Stimulated activated CD8-positive, alpha-beta memory T cell treated with anti-CD3 and anti-CD28 coated beads, Interleukin-15, amount 100 ng/mL, for 4 hours (primary cell): ENCODE data around the gene DOCK3.
"Not testable (repeated sequence)": the region's sequence is repeated elsewhere in the genome, so short reads cannot be mapped to it uniquely, and the experiment has no call there.

ENCODE experiments used
- DNase-seq, 2 donors: peaks; one replicate each; pipeline ENCODE4 v3.0.0-alpha.2; 2020; ENCODE audit warnings: low read depth in 2 of 2

The DOCK3 gene

GRCh38 chr3:51385621-51386091 lies 710.9 kb downstream of the DOCK3 start:
- DNase-seq = no peak

DNA sequence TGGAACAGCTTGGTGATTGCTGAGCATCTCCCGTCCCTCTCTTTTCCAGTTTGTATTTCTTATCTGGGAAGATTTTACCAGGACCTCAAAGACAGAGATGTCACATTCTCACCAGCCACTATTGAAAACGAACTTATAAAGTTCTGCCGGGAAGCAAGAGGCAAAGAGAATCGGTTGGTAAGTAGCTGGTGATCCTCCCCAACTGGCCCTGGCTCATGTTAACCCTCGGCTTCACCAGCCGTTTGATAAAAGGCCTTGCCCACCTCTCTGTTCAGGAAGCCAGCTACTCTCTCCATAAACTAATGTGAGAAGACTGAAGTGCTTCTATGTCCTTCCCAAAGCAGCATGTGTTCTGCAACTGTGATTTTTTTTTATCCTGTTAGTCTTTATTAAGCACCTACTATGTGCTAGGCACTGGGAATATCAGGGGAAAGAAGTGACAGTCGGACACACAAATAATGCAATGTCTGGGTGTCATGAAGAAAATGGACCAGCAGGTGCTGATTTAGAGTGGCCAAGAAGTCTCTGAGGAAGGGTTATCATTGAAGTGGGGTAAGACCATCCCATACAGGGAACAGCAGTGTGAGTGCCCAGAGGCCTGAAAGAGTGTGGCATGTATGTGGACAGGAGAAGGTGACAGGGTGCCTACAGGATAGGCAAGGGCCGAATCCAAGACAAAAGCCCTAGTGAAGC lies 711.6 kb downstream of the DOCK3 start:
- DNase-seq = no peak

- no peak for DNase-seq
Measured at GRCh38 chr3:51386852-51387229, 712.1 kb downstream of the DOCK3 start.

DNA sequence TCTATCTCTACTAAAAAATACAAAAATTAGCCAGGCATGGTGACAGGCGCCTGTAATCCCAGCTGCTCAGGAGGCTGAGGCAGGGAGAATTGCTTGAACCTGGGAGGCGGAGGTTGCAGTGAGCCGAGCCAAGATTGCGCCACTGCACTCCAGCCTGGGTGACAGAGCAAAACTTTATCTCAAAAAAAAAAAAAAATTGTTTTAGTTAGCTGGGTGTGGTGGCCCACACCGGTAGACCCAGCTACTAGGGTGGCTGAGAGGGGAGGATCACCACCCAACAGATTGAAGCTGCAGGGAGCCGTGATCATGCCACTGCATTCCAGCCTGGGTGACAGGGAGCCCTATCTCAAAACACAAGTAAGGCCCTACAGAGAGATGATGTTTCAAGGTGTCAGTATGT lies 712.6 kb downstream of the DOCK3 start:
- DNase-seq = not testable (repeated sequence)

- DNase-seq = no peak
Measured at GRCh38 chr3:51388286-51389029, 713.7 kb downstream of the DOCK3 start.

DNA sequence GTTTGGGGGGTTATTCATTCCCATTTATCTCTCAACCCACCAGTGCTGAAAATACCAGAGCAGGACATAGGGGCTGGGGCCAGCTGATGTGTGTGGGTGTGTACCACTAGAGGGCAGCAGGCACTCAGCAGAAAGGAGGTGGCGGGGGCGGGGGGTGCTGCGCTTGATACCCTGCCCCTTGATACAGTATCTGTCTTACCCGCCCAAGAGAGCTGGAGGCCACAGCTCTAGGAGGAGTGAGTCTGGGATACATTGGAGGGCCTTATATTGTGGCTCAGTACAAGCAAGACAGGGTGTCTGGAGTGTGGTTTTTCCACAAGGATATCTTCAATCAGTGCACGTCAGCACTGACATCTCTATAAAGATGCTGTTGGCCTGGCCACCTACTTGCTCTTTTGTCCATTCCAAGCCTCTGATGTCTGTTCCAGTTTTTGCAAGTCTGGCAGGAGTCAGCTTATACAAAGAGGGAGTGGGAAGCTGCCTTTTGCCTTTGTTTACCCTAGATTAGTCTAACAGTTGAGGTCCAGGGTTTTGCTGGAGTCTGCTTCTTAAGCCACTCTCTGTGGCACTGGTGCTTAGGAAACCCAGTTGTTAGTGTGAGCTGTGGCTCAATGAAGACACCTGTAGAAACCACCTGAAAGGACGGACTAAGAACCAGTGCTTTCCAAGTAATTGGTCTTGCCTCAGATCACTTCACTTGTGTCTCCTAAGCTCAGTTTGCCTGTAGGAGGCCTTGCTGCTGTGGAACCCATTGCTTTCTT lies 714.9 kb downstream of the DOCK3 start:
- peak in 1 of 2 donors; percentile 13 for DNase-seq

- DNase-seq = no peak
Measured at GRCh38 chr3:51390246-51391074, 715.7 kb downstream of the DOCK3 start.

GRCh38 chr3:51391075-51391565 lies 716.4 kb downstream of the DOCK3 start, which contains the start of gene RBM15B:
TSS of gene RBM15B (plus strand) at chr3:51391285. CDS start at chr3:51391400, 115 bp downstream.
- DNase-seq = peak; percentile 94 to 96

GRCh38 chr3:51391566-51392354 lies 717.0 kb downstream of the DOCK3 start:
- peak in 1 of 2 donors; percentile 27 for DNase-seq

DNA sequence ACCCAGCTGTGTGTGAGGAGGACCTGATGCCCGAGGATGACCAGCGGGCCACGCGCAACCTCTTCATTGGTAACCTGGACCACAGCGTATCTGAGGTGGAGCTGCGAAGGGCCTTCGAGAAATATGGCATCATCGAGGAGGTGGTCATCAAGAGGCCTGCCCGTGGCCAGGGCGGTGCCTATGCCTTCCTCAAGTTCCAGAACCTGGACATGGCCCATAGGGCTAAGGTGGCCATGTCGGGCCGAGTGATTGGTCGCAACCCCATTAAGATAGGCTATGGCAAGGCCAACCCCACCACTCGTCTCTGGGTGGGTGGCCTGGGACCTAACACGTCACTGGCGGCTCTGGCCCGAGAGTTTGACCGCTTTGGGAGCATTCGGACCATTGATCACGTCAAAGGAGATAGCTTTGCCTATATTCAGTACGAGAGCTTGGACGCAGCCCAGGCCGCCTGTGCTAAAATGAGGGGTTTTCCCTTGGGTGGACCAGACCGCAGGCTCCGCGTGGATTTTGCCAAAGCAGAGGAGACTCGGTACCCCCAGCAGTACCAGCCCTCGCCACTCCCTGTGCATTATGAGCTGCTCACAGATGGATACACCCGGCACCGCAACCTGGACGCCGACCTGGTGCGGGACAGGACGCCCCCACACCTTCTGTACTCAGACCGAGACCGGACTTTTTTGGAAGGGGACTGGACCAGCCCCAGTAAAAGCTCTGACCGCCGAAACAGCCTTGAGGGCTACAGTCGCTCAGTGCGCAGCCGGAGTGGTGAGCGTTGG lies 717.8 kb downstream of the DOCK3 start:
- no peak for DNase-seq

DNA sequence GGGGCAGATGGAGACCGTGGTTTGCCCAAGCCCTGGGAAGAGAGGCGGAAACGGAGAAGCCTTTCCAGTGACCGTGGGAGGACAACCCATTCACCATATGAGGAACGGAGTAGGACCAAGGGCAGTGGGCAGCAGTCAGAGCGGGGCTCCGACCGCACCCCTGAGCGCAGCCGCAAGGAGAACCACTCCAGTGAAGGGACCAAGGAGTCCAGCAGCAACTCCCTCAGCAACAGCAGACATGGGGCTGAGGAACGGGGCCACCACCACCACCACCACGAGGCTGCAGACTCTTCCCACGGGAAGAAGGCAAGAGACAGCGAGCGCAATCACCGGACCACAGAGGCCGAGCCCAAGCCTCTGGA lies 718.4 kb downstream of the DOCK3 start:
- DNase-seq = no peak

GRCh38 chr3:51393564-51393963 lies 718.8 kb downstream of the DOCK3 start:
- DNase-seq = no peak

GRCh38 chr3:51394541-51394940 lies 719.8 kb downstream of the DOCK3 start:
- no peak for DNase-seq

DNA sequence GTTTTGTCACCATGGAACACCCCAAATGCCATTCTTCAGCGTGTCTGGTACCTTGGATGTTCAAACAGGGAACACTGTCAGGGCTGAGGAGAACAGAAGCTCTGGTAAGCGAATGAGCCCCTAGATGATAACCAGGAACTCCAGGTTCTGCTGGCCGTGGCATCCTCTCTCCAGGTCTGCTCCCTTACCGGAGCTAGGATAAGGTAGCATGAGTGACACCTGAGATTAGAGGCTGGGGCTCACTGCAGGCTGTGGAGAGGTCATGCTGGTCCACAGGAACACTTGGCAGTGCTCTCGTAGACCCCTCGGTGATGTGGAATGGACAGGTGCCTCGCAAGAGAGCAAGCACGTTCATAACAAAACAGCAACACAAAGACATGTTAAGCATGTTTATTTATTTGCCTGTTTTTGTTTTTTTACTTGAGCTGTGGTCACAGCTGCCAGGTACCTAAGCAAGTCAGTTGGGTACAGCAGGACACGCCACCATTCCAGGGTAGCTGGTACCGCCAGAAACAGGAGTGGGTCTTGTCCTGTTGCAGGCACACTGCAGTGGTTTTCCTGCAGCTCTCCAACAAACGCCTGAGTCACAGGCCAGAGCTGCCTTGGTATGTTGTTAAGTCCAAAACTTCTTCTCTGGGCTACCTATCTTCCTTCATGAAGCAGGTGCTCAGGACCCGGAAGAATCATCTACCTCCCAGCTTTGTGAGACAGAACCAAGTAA lies 720.9 kb downstream of the DOCK3 start:
- no peak for DNase-seq

DNA sequence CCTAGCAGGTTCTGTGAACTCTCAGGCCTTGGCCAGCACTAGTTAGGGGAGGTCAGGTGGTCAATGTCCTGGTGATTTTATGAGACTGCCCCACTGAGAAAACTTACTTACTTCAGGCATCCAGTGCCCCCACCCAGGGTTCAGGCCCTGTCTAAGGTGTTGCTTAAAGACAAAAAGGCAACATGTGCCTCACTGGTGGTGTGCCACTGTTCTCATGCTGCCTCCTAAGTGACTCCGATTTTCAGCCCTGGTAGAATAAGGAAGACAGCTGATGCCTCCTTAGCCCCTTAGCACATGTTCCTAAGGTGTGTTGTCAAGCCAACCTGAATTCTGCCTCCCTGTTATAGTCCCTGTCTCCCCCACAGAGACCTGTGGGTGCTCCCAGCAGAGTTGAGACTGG lies 721.7 kb downstream of the DOCK3 start:
- DNase-seq = no peak

- DNase-seq = no peak
Measured at GRCh38 chr3:51397392-51397791, 722.7 kb downstream of the DOCK3 start.

GRCh38 chr3:51398595-51399310 lies 724.0 kb downstream of the DOCK3 start:
- no peak for DNase-seq

GRCh38 chr3:51400166-51400565 lies 725.4 kb downstream of the DOCK3 start:
- no peak for DNase-seq
